ENCODE data around the gene KLHL3. TPM values are rescaled to one million over a fixed set of nuclear protein-coding genes. Genes with fewer than 3 reads are reported as not detected.
A peak's percentile ranks its signal among the peaks of the same experiment; 100 is the strongest.

Gene KLHL3
- total RNA-seq, 1 experiment from 2014 or later = 2.9 TPM

- peak; percentile 39 for DNase-seq
- ChIA-PET CTCF (interaction anchor here (1.7 kb wide), 1 partner anchor 73 kb away, joined by 5 read pairs; no protein-coding TSS in a partner anchor), POLR2A (ENCODE audit: unreplicated experiment) (interaction anchor here (0.6 kb wide), 1 partner anchor 110 kb away, joined by 3 read pairs; no protein-coding TSS in a partner anchor)
- intact Hi-C loops (cut with micrococcal nuclease) = no loop called here
- Histone ChIP-seq H4K20me1 (ENCODE audit: low read length) (no peaks in the 10 kb centered on the region), H3K9me2 (replicated peaks; ENCODE audit: low read length) (no peaks in the 10 kb centered on the region), H3K9ac (ENCODE audit: low read length) (no peak overlapping the region), H2AFZ (ENCODE audit: low read length) (no peak overlapping the region), H3F3A (ENCODE audit: low read length, unreplicated experiment) (no peaks in the 10 kb centered on the region), H3K4me1 (ENCODE audit: insufficient read depth, low read length) (peaks cover 47% of the 10 kb centered on the region), H3K4me3 (ENCODE audit: low read length) (no peak overlapping the region), H3K79me2 (ENCODE audit: low read length) (peaks cover 19% of the 10 kb centered on the region; the same call in 1 of the 2 replicates), H3K4me2 (ENCODE audit: low read length) (no peak overlapping the region), H3K27me3 (ENCODE audit: low read length) (no peaks in the 10 kb centered on the region), H3K9me3 (ENCODE audit: low read length) (no peaks in the 10 kb centered on the region), H3K27ac (ENCODE audit: low read length) (no peak overlapping the region), H3K36me3 (ENCODE audit: low read depth, low read length) (no peaks in the 10 kb centered on the region)
- no peak for ATAC-seq
- no peak for TF ChIP-seq EZH2phosphoT487 (IDR thresholded peaks at IDR 0.05; ENCODE audit: borderline replicate concordance, low read length)
- TF ChIP-seq EZH2 (IDR thresholded peaks at IDR 0.05; ENCODE audit: low read length, unreplicated experiment) = no peak
- no peak for TF ChIP-seq CTCF (conservative IDR thresholded peaks at IDR 0.05; ENCODE audit: low read depth, low read length)
- no TSS peak for BruUV-seq (replicated peaks)
These were observed 2.9 kb downstream of the KLHL3 start for GRCh38 chr5:137733006-137733405.

GRCh38 chr5:137731176-137731575 is 4.7 kb downstream of the KLHL3 start:
- no peak for TF ChIP-seq CTCF (conservative IDR thresholded peaks at IDR 0.05; ENCODE audit: low read depth, low read length)
- TF ChIP-seq EZH2 (IDR thresholded peaks at IDR 0.05; ENCODE audit: low read length, unreplicated experiment) = no peak
- TF ChIP-seq EZH2phosphoT487 (IDR thresholded peaks at IDR 0.05; ENCODE audit: borderline replicate concordance, low read length) = no peak
- Histone ChIP-seq H3K4me3 (ENCODE audit: low read length) (no peak overlapping the region), H3K36me3 (ENCODE audit: low read depth, low read length) (no peaks in the 10 kb centered on the region), H3K27ac (ENCODE audit: low read length) (no peak overlapping the region), H3F3A (ENCODE audit: low read length, unreplicated experiment) (no peaks in the 10 kb centered on the region), H3K27me3 (ENCODE audit: low read length) (no peaks in the 10 kb centered on the region), H3K79me2 (ENCODE audit: low read length) (peaks cover 19% of the 10 kb centered on the region; the same call in 1 of the 2 replicates), H4K20me1 (ENCODE audit: low read length) (no peaks in the 10 kb centered on the region), H3K9me2 (replicated peaks; ENCODE audit: low read length) (no peaks in the 10 kb centered on the region), H3K9me3 (ENCODE audit: low read length) (no peaks in the 10 kb centered on the region), H3K4me1 (ENCODE audit: insufficient read depth, low read length) (peaks cover 30% of the 10 kb centered on the region), H3K9ac (ENCODE audit: low read length) (no peak overlapping the region), H3K4me2 (ENCODE audit: low read length) (no peak overlapping the region), H2AFZ (ENCODE audit: low read length) (no peak overlapping the region)
- no TSS peak for BruUV-seq (replicated peaks)
- ATAC-seq = no peak
- intact Hi-C loops (cut with micrococcal nuclease) = no loop called here
- ChIA-PET POLR2A (ENCODE audit: unreplicated experiment) (interaction anchor here (0.6 kb wide), 1 partner anchor 12 kb away, joined by 5 read pairs; no protein-coding TSS in a partner anchor), CTCF (no interaction called here)
- DNase-seq = no peak

DNA sequence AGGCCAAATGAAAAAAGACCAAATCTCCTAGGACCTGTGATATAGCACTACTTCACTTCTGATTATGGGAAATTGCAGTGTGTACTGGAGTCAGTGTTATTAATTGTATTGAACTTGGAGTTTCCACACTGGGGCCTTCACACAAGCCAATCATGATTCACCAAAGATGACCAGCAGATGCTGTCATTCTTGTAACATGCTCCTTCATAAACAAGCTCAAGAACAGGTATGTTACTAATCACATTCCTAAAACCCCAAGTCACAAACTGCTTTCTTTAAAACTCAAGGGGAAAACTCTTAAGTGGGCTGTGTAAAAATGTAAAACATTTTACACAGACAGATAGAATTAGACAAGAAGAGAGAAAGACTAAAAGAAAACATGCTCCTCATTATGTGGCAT is 5.6 kb downstream of the KLHL3 start:
- no peak for TF ChIP-seq CTCF (conservative IDR thresholded peaks at IDR 0.05; ENCODE audit: low read depth, low read length)
- no peak for TF ChIP-seq EZH2 (IDR thresholded peaks at IDR 0.05; ENCODE audit: low read length, unreplicated experiment)
- TF ChIP-seq EZH2phosphoT487 (IDR thresholded peaks at IDR 0.05; ENCODE audit: borderline replicate concordance, low read length) = no peak
- DNase-seq = peak; percentile 64
- CTCF ChIA-PET = no interaction called here

More for the DNA sequence above, 5.6 kb downstream of the KLHL3 start:
- BruUV-seq (replicated peaks) = no TSS peak
- no peaks in the 10 kb centered on the region for H3K9me2 ChIP-seq (replicated peaks; ENCODE audit: low read length)
- no peak overlapping the region for H3K9ac ChIP-seq (ENCODE audit: low read length)
- POLR2A ChIA-PET (ENCODE audit: unreplicated experiment) = no interaction called here
- no peak for ATAC-seq
- H3K27ac ChIP-seq (ENCODE audit: low read length) = no peak overlapping the region
- no peaks in the 10 kb centered on the region for H3K9me3 ChIP-seq (ENCODE audit: low read length)
- peak overlapping the region; percentile 44; the same call in 1 of the 2 replicates for H3K4me2 ChIP-seq (ENCODE audit: low read length)
- H3K4me1 ChIP-seq (ENCODE audit: insufficient read depth, low read length) = peaks cover 26% of the 10 kb centered on the region
- H2AFZ ChIP-seq (ENCODE audit: low read length) = no peak overlapping the region
- H3F3A ChIP-seq (ENCODE audit: low read length, unreplicated experiment) = no peaks in the 10 kb centered on the region
- H3K27me3 ChIP-seq (ENCODE audit: low read length) = no peaks in the 10 kb centered on the region
- no peaks in the 10 kb centered on the region for H4K20me1 ChIP-seq (ENCODE audit: low read length)
- intact Hi-C loops (cut with micrococcal nuclease) = no loop called here
- no peaks in the 10 kb centered on the region for H3K36me3 ChIP-seq (ENCODE audit: low read depth, low read length)
- no peak overlapping the region for H3K4me3 ChIP-seq (ENCODE audit: low read length)
- H3K79me2 ChIP-seq (ENCODE audit: low read length) = peaks cover 19% of the 10 kb centered on the region; the same call in 1 of the 2 replicates

Measured in PC-3 (cell line).